ENCODE data around the gene ACLY.

ACLY gene

GRCh38 chr17:41823580-41823979, 95.2 kb downstream of the ACLY start:
- no peak for DNase-seq

- DNase-seq, result no peak
These were observed 95.6 kb downstream of the ACLY start for GRCh38 chr17:41823141-41823524.

GRCh38 chr17:41822216-41823140, 96.3 kb downstream of the ACLY start:
- no peak for DNase-seq

- no peak for DNase-seq
These were observed 97.0 kb downstream of the ACLY start for GRCh38 chr17:41821776-41822175.

- no peak for DNase-seq
These were observed 100.7 kb downstream of the ACLY start for GRCh38 chr17:41818024-41818423.
